PC-3 (cell line): ENCODE measurements around the gene MEDAG. TPM values are rescaled to one million over a fixed set of nuclear protein-coding genes. Genes with fewer than 3 reads are reported as not detected.

Source experiments
- ATAC-seq: fragments of 200-7000 bp; cut with Tn5 transposase; 2 replicates; pipeline ENCODE4 v1.9.1; 2020; ENCODE audit warnings: mild to moderate bottlenecking, moderate library complexity
- BruUV-seq: library from RNA; stranded (reverse); fragments of 400-500 nt; replicated peaks from 2 replicates; lab custom pipeline; 2021; lab: Mats Ljungman, UMichigan
- CTCF ChIA-PET: fragments of 300-600 bp; sonication (Branson Sonifier 250); formaldehyde crosslinking; loops from one replicate; lab custom pipeline; 2022; ENCODE audit warnings: antibody characterized with exemption; lab: Charles Lee
- POLR2A ChIA-PET: fragments of 300-600 bp; sonication (Branson Sonifier 250); formaldehyde crosslinking; loops from one replicate; lab custom pipeline; 2022; ENCODE audit warnings: antibody characterized with exemption; ENCODE audit not compliant: unreplicated experiment; lab: Charles Lee
- DNase-seq: peaks from one replicate; pipeline ENCODE4 v3.0.0-alpha.2; 2015
- H2AFZ ChIP-seq: fragments of 300-600 bp; sonication (generic); 2 replicates; pipeline ENCODE4 v1.6.0; 2016; ENCODE audit warnings: antibody characterized with exemption, low read length
- H3F3A ChIP-seq: fragments of 300-600 bp; sonication (generic); one replicate; pipeline ENCODE4 v1.6.0; 2017; ENCODE audit warnings: antibody characterized with exemption, low read length, control low read depth, mild to moderate bottlenecking; ENCODE audit not compliant: unreplicated experiment
- H3K27ac ChIP-seq: fragments of 300-600 bp; sonication (generic); 2 replicates; pipeline ENCODE4 v1.5.1; 2016; ENCODE audit warnings: mild to moderate bottlenecking, low read length
- H3K27me3 ChIP-seq: fragments of 300-600 bp; sonication (generic); 2 replicates; pipeline ENCODE4 v1.6.1; 2016; ENCODE audit warnings: low read length, mixed read lengths
- H3K36me3 ChIP-seq: fragments of 300-600 bp; sonication (generic); 2 replicates; pipeline ENCODE4 v1.6.1; 2016; ENCODE audit warnings: low read depth, mixed run types, low read length, mixed read lengths
- H3K4me1 ChIP-seq: fragments of 300-600 bp; sonication (generic); 2 replicates; pipeline ENCODE4 v1.5.1; 2016; ENCODE audit warnings: low read length; ENCODE audit not compliant: insufficient read depth
- H3K4me2 ChIP-seq: fragments of 300-600 bp; sonication (generic); 2 replicates; pipeline ENCODE4 v1.6.0; 2016; ENCODE audit warnings: low read length
- H3K4me3 ChIP-seq: fragments of 300-600 bp; sonication (generic); 2 replicates; pipeline ENCODE4 v1.5.1; 2016; ENCODE audit warnings: mild to moderate bottlenecking, low read length, mixed read lengths
- H3K79me2 ChIP-seq: fragments of 300-600 bp; sonication (generic); 2 replicates; pipeline ENCODE4 v1.6.1; 2017; ENCODE audit warnings: low read length, mixed read lengths
- H3K9ac ChIP-seq: fragments of 300-600 bp; sonication (generic); 2 replicates; pipeline ENCODE4 v1.6.0; 2016; ENCODE audit warnings: mild to moderate bottlenecking, low read length
- H3K9me2 ChIP-seq: fragments of 300-600 bp; sonication (generic); replicated peaks from 2 replicates; pipeline ENCODE4 v1.6.1; 2016; ENCODE audit warnings: mixed run types, low read length, mixed read lengths
- H3K9me3 ChIP-seq: fragments of 300-600 bp; sonication (generic); 2 replicates; pipeline ENCODE4 v1.6.1; 2016; ENCODE audit warnings: low read length, mixed read lengths
- H4K20me1 ChIP-seq: fragments of 300-600 bp; sonication (generic); 2 replicates; pipeline ENCODE4 v1.6.1; 2016; ENCODE audit warnings: low read length, mixed read lengths
- EZH2 ChIP-seq: fragments of 300-600 bp; sonication (generic); IDR thresholded peaks from one replicate; pipeline ENCODE4 v1.6.1; 2017; ENCODE audit warnings: antibody characterized with exemption, mild to moderate bottlenecking, low read length; ENCODE audit not compliant: unreplicated experiment
- EZH2phosphoT487 ChIP-seq: fragments of 300-600 bp; sonication (generic); IDR thresholded peaks from 2 replicates; pipeline ENCODE4 v1.6.1; 2018; ENCODE audit warnings: mild to moderate bottlenecking, antibody characterized with exemption, low read length, borderline replicate concordance
- intact Hi-C: fragments of 100-400 bp; cut with micrococcal nuclease; formaldehyde crosslinking; loops from 2 replicates; pipeline ENCODE4 v1.9.0; 2023
- total RNA-seq: library from RNA; depleted of rRNA; stranded (reverse); fragments of >200 nt; gene quantifications from 2 replicates; pipeline ENCODE4 v1.2.3, GENCODE V29; 2014
- TF ChIP-seq, protein P1 (sequence below): fragments of 300-600 bp; sonication (generic); conservative IDR thresholded peaks from 2 replicates; pipeline ENCODE4 v1.5.1; 2017; ENCODE audit warnings: antibody characterized with exemption, low read depth, mild to moderate bottlenecking, low read length

The MEDAG gene
- total RNA-seq, 1 experiment from 2014 or later, result not detected

DNA sequence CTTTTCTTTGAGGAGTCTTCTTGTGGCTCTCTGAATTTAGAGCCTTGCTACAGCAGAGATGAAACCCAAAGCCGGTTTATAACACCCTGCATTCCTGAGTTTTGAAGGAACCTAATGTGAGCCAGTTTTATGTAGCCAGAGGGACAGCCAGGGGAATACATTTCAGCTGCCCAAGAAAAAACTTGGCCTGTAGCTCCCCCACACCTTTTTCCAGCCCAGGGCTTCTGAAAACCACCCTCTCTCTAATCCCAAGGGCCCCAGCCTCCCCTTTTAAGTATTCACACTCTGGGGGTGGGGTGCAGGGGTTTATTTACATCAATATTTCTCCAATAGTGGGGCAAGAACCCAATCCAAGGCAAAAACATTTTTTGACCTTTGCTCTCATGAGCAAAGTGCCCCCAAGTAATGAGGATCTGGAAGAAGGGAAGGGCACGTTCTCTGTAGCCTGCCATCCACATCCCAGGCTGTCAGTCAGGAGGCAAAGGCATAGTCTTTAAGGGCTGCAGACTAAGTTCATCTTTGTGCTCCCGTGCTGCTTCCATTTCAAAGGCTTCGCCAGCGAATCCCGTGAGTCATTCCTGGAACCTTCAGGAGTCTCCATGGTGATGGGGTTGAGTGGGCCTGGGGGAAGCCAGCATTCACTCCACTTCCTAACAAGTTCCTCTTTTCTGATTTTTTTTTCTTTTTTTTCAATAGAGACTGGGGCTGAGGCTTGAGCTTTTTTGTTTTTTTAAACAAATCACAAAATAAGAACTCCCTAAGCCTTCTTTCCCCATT lies 33.2 kb upstream of the MEDAG start:
- H3K4me2 ChIP-seq, result no peak overlapping the region
- no peaks in the 10 kb centered on the region for H3K27me3 ChIP-seq
- no peaks in the 10 kb centered on the region for H3K79me2 ChIP-seq
- no TSS peak for BruUV-seq
- H3K4me1 ChIP-seq, result no peaks in the 10 kb centered on the region
- ATAC-seq (no peak), DNase-seq (no peak)
- CTCF ChIA-PET, result no interaction called here
- H3K36me3 ChIP-seq, result no peaks in the 10 kb centered on the region
- H3K4me3 ChIP-seq, result no peak overlapping the region
- H3K9me3 ChIP-seq, result no peaks in the 10 kb centered on the region
- no peaks in the 10 kb centered on the region for H4K20me1 ChIP-seq
- H3K9ac ChIP-seq, result no peak overlapping the region
- intact Hi-C loops, result no loop called here
- no peaks in the 10 kb centered on the region for H3F3A ChIP-seq
- POLR2A ChIA-PET, result no interaction called here
- TF ChIP-seq, protein P1, sequence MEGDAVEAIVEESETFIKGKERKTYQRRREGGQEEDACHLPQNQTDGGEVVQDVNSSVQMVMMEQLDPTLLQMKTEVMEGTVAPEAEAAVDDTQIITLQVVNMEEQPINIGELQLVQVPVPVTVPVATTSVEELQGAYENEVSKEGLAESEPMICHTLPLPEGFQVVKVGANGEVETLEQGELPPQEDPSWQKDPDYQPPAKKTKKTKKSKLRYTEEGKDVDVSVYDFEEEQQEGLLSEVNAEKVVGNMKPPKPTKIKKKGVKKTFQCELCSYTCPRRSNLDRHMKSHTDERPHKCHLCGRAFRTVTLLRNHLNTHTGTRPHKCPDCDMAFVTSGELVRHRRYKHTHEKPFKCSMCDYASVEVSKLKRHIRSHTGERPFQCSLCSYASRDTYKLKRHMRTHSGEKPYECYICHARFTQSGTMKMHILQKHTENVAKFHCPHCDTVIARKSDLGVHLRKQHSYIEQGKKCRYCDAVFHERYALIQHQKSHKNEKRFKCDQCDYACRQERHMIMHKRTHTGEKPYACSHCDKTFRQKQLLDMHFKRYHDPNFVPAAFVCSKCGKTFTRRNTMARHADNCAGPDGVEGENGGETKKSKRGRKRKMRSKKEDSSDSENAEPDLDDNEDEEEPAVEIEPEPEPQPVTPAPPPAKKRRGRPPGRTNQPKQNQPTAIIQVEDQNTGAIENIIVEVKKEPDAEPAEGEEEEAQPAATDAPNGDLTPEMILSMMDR, result no peak
- TF ChIP-seq EZH2phosphoT487 (no peak), EZH2 (no peak)
- no peak overlapping the region for H3K27ac ChIP-seq
- no peaks in the 10 kb centered on the region for H3K9me2 ChIP-seq
- no peak overlapping the region for H2AFZ ChIP-seq

DNA sequence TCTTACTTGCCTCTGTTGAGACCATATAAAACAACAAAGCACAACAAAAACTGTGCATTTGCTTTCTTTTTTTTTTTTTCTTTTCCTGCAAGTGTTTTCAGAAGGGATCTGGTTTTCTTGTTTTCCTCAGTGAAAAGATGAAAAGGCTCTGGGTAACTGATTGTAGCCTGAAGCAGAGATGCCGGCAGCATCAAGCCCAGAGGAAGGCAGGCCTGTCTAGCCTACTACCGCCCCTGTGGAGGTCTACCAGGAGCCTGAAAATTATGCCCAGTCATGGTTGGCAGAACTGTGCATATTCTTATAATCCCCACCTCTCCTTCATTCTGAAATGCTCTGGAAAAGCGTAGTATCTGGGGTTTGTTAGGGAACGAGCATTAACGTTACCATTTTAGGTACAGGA lies 32.6 kb upstream of the MEDAG start:
- no TSS peak for BruUV-seq

DNA sequence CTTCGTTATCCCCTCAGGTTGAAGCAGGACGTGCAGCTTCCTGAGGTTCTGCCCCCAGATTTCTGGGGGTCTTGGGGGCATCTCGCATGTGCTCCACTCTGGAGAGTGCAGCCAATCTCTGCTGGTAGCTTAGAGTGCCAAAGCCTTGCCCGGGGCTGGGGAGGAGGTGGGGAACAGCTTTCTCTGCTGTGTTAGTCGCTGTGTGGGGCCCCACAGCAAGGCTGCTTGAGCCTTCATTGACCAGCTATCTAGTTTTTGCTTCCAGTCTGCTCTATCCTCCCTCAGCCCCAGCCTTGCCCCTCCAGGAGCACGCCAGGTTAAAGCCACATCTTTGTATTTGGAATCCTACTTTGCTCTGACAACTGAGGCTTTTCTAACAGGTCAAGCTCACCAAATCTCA lies 32.0 kb upstream of the MEDAG start:
- H3K9me2 ChIP-seq, result no peaks in the 10 kb centered on the region
- DNase-seq, result no peak
- H3K9ac ChIP-seq, result no peak overlapping the region
- BruUV-seq, result no TSS peak
- H3K79me2 ChIP-seq, result no peaks in the 10 kb centered on the region
- no peak overlapping the region for H3K4me2 ChIP-seq
- H3K27me3 ChIP-seq, result no peaks in the 10 kb centered on the region
- H2AFZ ChIP-seq, result no peak overlapping the region
- no peak overlapping the region for H3K27ac ChIP-seq
- H4K20me1 ChIP-seq, result no peaks in the 10 kb centered on the region
- no peaks in the 10 kb centered on the region for H3K9me3 ChIP-seq
- no peaks in the 10 kb centered on the region for H3K36me3 ChIP-seq
- ATAC-seq, result no peak
- H3K4me1 ChIP-seq, result no peaks in the 10 kb centered on the region
- H3F3A ChIP-seq, result no peaks in the 10 kb centered on the region
- ChIA-PET CTCF (no interaction called here), POLR2A (no interaction called here)
- intact Hi-C loops, result no loop called here
- TF ChIP-seq EZH2 (no peak), EZH2phosphoT487 (no peak)
- TF ChIP-seq, protein P1, result no peak
- no peak overlapping the region for H3K4me3 ChIP-seq

More for the DNA sequence above, 32.6 kb upstream of the MEDAG start:
- Histone ChIP-seq H3K27ac (no peak overlapping the region), H3K9me3 (no peaks in the 10 kb centered on the region), H3K36me3 (no peaks in the 10 kb centered on the region), H3K9ac (no peak overlapping the region), H3K79me2 (no peaks in the 10 kb centered on the region), H3F3A (no peaks in the 10 kb centered on the region), H2AFZ (no peak overlapping the region), H3K9me2 (no peaks in the 10 kb centered on the region), H3K4me1 (no peaks in the 10 kb centered on the region), H4K20me1 (no peaks in the 10 kb centered on the region), H3K27me3 (no peaks in the 10 kb centered on the region), H3K4me2 (no peak overlapping the region), H3K4me3 (no peak overlapping the region)
- CTCF ChIA-PET, result no interaction called here
- TF ChIP-seq EZH2 (no peak), EZH2phosphoT487 (no peak)
- TF ChIP-seq, protein P1, result no peak
- intact Hi-C loops, result no loop called here
- ATAC-seq, result no peak
- POLR2A ChIA-PET, result no interaction called here
- DNase-seq, result no peak
